ENCODE results near the gene SASH1.
"Not testable (repeated sequence)": the region's sequence is repeated elsewhere in the genome, so short reads cannot be mapped to it uniquely, and the experiment has no call there.

Gene SASH1

GRCh38 chr6:148370176-148370575 lies 27.5 kb downstream of the SASH1 start:
- FAIRE-seq = no peak

- no peak for FAIRE-seq
These were observed 31.6 kb downstream of the SASH1 start for GRCh38 chr6:148374040-148374774.

GRCh38 chr6:148375401-148375800 lies 32.8 kb downstream of the SASH1 start:
- FAIRE-seq = no peak

GRCh38 chr6:148379481-148379880 lies 36.8 kb downstream of the SASH1 start:
- no peak for FAIRE-seq

- no peak for FAIRE-seq
These were observed 37.5 kb downstream of the SASH1 start for GRCh38 chr6:148379966-148380713.

GRCh38 chr6:148382051-148382450 lies 39.4 kb downstream of the SASH1 start:
- FAIRE-seq = not testable (repeated sequence)

- FAIRE-seq = no peak
These were observed 40.2 kb downstream of the SASH1 start for GRCh38 chr6:148382861-148383260.

GRCh38 chr6:148383658-148384368 lies 41.2 kb downstream of the SASH1 start:
- FAIRE-seq = no peak

- no peak for FAIRE-seq
These were observed 42.7 kb downstream of the SASH1 start for GRCh38 chr6:148385379-148385778.

GRCh38 chr6:148388521-148388920 lies 45.9 kb downstream of the SASH1 start:
- FAIRE-seq = no peak

- no peak for FAIRE-seq
These were observed 46.4 kb downstream of the SASH1 start for GRCh38 chr6:148389086-148389485.

GRCh38 chr6:148389917-148390316 lies 47.3 kb downstream of the SASH1 start:
- FAIRE-seq = no peak

GRCh38 chr6:148392127-148392526 lies 49.5 kb downstream of the SASH1 start:
- FAIRE-seq = not testable (repeated sequence)

- no peak for FAIRE-seq
These were observed 50.0 kb downstream of the SASH1 start for GRCh38 chr6:148392671-148393070.

- no peak for FAIRE-seq
These were observed 53.0 kb downstream of the SASH1 start for GRCh38 chr6:148395583-148396101.

GRCh38 chr6:148396411-148396810 lies 53.8 kb downstream of the SASH1 start:
- no peak for FAIRE-seq

GRCh38 chr6:148396926-148397325 lies 54.3 kb downstream of the SASH1 start:
- no peak for FAIRE-seq

- FAIRE-seq = no peak
These were observed 55.6 kb downstream of the SASH1 start for GRCh38 chr6:148398244-148398643.

- FAIRE-seq = no peak
These were observed 56.0 kb downstream of the SASH1 start for GRCh38 chr6:148398678-148399077.

GRCh38 chr6:148401571-148401970 lies 58.9 kb downstream of the SASH1 start:
- FAIRE-seq = no peak

GRCh38 chr6:148404456-148405054 lies 61.9 kb downstream of the SASH1 start:
- no peak for FAIRE-seq

GRCh38 chr6:148405894-148406293 lies 63.3 kb downstream of the SASH1 start:
- FAIRE-seq = no peak
